Esophagus squamous epithelium (tissue), 4 donors: ENCODE data around the gene CNNM1.

Source experiments
- POLR2A ChIP-seq, 4 donors: fragments of 450-650 bp; IDR thresholded peaks; one replicate each; pipeline ENCODE4 v1.6.1; 2017; ENCODE audit warnings: antibody characterized with exemption in 4 of 4, mild to moderate bottlenecking in 4 of 4, moderate library complexity in 3 of 4
- TF ChIP-seq, protein P1 (sequence below), 6 experiments: fragments of 450-650 bp in 4 of 6; fragments of 200-600 bp in 2 of 6; sonication (generic) in 2 of 6; IDR thresholded peaks; one replicate each; pipeline ENCODE4 v1.5.1; 2016 to 2019; ENCODE audit warnings: antibody characterized with exemption in 6 of 6, mild to moderate bottlenecking in 4 of 6, moderate library complexity in 4 of 6

DNA sequence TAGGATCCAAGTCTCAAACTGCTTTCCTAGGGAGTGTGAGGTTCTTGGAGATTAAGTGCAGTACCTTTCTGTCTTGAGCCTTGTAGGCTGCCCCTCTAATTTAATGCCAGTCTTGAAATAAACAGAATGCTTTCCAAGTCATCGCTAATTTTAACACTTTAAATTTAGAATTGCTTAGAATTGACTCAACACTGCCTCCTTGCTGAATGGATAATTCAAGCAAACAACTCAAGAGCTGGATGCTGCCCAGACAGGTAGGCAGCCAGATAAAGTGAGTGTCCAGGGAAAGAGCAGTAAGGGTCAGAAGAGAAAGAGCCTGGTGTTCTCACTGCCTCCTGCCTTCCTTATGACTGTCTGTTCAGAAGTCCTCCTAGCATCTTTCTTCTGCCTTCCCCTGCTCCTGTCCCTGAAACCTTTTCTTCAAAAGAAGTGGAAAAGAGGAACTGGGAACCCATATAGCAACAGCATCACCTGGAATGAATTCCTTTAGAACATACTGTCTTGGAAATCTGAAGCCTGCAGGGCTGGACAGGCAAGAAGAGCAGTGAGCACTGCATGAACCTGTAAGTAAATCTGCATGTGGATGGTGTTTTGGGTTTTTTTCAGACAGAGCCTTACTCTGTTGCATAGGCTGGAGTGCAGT lies 104.3 kb downstream of the CNNM1 start:
- TF ChIP-seq, protein P1, sequence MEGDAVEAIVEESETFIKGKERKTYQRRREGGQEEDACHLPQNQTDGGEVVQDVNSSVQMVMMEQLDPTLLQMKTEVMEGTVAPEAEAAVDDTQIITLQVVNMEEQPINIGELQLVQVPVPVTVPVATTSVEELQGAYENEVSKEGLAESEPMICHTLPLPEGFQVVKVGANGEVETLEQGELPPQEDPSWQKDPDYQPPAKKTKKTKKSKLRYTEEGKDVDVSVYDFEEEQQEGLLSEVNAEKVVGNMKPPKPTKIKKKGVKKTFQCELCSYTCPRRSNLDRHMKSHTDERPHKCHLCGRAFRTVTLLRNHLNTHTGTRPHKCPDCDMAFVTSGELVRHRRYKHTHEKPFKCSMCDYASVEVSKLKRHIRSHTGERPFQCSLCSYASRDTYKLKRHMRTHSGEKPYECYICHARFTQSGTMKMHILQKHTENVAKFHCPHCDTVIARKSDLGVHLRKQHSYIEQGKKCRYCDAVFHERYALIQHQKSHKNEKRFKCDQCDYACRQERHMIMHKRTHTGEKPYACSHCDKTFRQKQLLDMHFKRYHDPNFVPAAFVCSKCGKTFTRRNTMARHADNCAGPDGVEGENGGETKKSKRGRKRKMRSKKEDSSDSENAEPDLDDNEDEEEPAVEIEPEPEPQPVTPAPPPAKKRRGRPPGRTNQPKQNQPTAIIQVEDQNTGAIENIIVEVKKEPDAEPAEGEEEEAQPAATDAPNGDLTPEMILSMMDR (IDR thresholded peaks at IDR 0.05), result peak in 4 of 6 experiments; percentile 9 to 39 (median 18)
- no peak for TF ChIP-seq POLR2A (IDR thresholded peaks at IDR 0.05)
